Loucy (cell line): ENCODE measurements around the gene FOS.

Experiments
- H2AFZ ChIP-seq: fragments of 200-600 bp; sonication (generic); 2 replicates; pipeline ENCODE4 v1.6.0; 2016; ENCODE audit warnings: antibody characterized with exemption, mild to moderate bottlenecking, low read length, moderate library complexity
- H3F3A ChIP-seq: fragments of 200-600 bp; 2 replicates; pipeline ENCODE4 v1.6.0; 2016; ENCODE audit warnings: antibody characterized with exemption, low read depth, mild to moderate bottlenecking
- H3K27me3 ChIP-seq: fragments of 200-600 bp; sonication (generic); 2 replicates; pipeline ENCODE4 v1.6.1; 2014; ENCODE audit warnings: low read length, mild to moderate bottlenecking; ENCODE audit not compliant: insufficient read depth, poor library complexity, severe bottlenecking
- H3K36me3 ChIP-seq: fragments of 200-600 bp; sonication (generic); 2 replicates; pipeline ENCODE4 v1.6.1; 2016; ENCODE audit warnings: low read length; ENCODE audit not compliant: insufficient read depth
- H3K4me1 ChIP-seq: fragments of 200-600 bp; sonication (generic); 2 replicates; pipeline ENCODE4 v1.5.1; 2014; ENCODE audit warnings: low read length, mild to moderate bottlenecking; ENCODE audit not compliant: insufficient read depth, poor library complexity, severe bottlenecking
- H3K4me2 ChIP-seq: fragments of 200-600 bp; sonication (generic); 2 replicates; pipeline ENCODE4 v1.6.0; 2014; ENCODE audit warnings: antibody characterized with exemption, low read length, low read depth, mild to moderate bottlenecking; ENCODE audit not compliant: poor library complexity, severe bottlenecking
- H3K4me3 ChIP-seq: fragments of 200-600 bp; sonication (generic); 2 replicates; pipeline ENCODE4 v1.5.1; 2014; ENCODE audit warnings: low read length, mild to moderate bottlenecking, mixed read lengths; ENCODE audit not compliant: poor library complexity, severe bottlenecking
- H3K79me2 ChIP-seq: fragments of 200-600 bp; sonication (generic); 2 replicates; pipeline ENCODE4 v1.6.1; 2014; ENCODE audit warnings: low read length; ENCODE audit not compliant: insufficient read depth
- H3K9ac ChIP-seq: fragments of 200-600 bp; sonication (generic); 2 replicates; pipeline ENCODE4 v1.6.0; 2014; ENCODE audit warnings: mild to moderate bottlenecking, low read depth, low read length, moderate library complexity; ENCODE audit not compliant: poor library complexity, severe bottlenecking
- H3K9me2 ChIP-seq: fragments of 200-600 bp; sonication (generic); replicated peaks from 2 replicates; pipeline ENCODE4 v1.6.1; 2016; ENCODE audit warnings: low read depth, low read length, mixed read lengths
- H3K9me3 ChIP-seq: fragments of 200-600 bp; sonication (generic); 2 replicates; pipeline ENCODE4 v1.6.1; 2014; ENCODE audit warnings: mild to moderate bottlenecking, antibody characterized with exemption, low read length, low read depth; ENCODE audit not compliant: insufficient read depth
- H4K20me1 ChIP-seq: fragments of 200-600 bp; sonication (generic); 2 replicates; pipeline ENCODE4 v1.6.0; 2014; ENCODE audit warnings: antibody characterized with exemption, low read length, mild to moderate bottlenecking; ENCODE audit not compliant: insufficient read depth, poor library complexity, severe bottlenecking
- EZH2phosphoT487 ChIP-seq: fragments of 200-600 bp; IDR thresholded peaks from 2 replicates; pipeline ENCODE4 v1.6.1; 2018; ENCODE audit warnings: antibody characterized with exemption, mild to moderate bottlenecking, moderate library complexity, borderline replicate concordance
- TF ChIP-seq, protein P1 (sequence below): fragments of 200-600 bp; sonication (generic); conservative IDR thresholded peaks from 2 replicates; pipeline ENCODE4 v1.5.1; 2014; ENCODE audit warnings: mild to moderate bottlenecking, antibody characterized with exemption, low read length

FOS gene

GRCh38 chr14:75275598-75275997 is 3.0 kb upstream of the FOS start:
- Histone ChIP-seq H2AFZ (no peak overlapping the region), H3K9ac (no peak overlapping the region), H3K79me2 (no peaks in the 10 kb centered on the region), H3K4me1 (peaks cover 24% of the 10 kb centered on the region), H3K4me3 (no peak overlapping the region), H3F3A (no peaks in the 10 kb centered on the region), H3K27me3 (peaks cover 14% of the 10 kb centered on the region), H3K36me3 (no peaks in the 10 kb centered on the region), H3K9me2 (no peaks in the 10 kb centered on the region), H4K20me1 (peaks cover 5% of the 10 kb centered on the region), H3K9me3 (no peaks in the 10 kb centered on the region), H3K4me2 (no peak overlapping the region)
- TF ChIP-seq EZH2phosphoT487: no peak
- TF ChIP-seq, protein P1, sequence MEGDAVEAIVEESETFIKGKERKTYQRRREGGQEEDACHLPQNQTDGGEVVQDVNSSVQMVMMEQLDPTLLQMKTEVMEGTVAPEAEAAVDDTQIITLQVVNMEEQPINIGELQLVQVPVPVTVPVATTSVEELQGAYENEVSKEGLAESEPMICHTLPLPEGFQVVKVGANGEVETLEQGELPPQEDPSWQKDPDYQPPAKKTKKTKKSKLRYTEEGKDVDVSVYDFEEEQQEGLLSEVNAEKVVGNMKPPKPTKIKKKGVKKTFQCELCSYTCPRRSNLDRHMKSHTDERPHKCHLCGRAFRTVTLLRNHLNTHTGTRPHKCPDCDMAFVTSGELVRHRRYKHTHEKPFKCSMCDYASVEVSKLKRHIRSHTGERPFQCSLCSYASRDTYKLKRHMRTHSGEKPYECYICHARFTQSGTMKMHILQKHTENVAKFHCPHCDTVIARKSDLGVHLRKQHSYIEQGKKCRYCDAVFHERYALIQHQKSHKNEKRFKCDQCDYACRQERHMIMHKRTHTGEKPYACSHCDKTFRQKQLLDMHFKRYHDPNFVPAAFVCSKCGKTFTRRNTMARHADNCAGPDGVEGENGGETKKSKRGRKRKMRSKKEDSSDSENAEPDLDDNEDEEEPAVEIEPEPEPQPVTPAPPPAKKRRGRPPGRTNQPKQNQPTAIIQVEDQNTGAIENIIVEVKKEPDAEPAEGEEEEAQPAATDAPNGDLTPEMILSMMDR: no peak

DNA sequence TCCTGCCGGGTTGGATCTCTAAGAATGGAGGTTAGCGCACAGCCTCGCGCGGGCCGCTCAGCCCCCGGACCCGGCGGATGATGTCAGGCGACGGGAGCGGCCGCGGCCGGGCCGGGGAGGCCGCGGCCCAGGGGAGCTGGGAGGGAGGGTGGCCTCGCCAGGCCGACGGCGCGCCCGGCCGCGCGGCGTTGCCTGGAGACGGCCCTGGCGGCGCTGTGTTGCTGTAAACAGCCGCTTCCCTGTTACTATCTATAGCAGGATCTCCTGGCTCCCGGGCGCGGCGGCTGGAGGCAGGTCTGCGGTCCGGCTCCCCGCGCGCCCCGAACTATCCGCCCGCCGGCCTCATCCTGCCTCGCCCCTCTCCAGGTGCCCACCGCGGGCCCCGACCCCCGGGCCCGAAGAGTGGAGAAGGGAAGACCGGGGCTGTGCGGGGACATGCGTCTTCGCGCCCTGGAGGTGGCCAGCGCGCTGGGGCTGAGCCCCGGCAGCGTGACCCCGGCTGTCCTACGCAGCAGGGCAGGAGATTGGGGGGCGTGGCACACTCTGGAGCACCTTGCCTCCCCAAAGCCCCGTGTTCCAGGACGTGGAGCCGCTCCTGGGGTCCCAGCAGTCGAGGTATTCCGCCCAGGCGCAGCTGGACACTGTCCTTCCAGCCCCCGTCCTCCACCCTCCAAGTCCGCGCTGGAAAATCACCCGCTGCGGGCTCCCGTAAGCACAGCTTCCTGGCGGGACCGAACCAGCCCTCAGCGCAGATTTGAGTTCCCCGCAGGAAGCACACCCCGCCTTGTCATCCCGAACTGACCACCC is 1.4 kb upstream of the FOS start:
- Histone ChIP-seq H3K9me3 (no peaks in the 10 kb centered on the region), H3K27me3 (peaks cover 14% of the 10 kb centered on the region), H2AFZ (peak overlapping the region; percentile 52; the same call in 1 of the 2 replicates), H3K4me2 (peak overlapping the region; percentile 99), H3K4me1 (peaks cover 24% of the 10 kb centered on the region), H3K9me2 (no peaks in the 10 kb centered on the region), H3F3A (no peaks in the 10 kb centered on the region), H4K20me1 (peaks cover 5% of the 10 kb centered on the region), H3K36me3 (no peaks in the 10 kb centered on the region), H3K79me2 (no peaks in the 10 kb centered on the region), H3K4me3 (peak overlapping the region; percentile 71), H3K9ac (peak overlapping the region; percentile 63)
- TF ChIP-seq, protein P1: no peak
- TF ChIP-seq EZH2phosphoT487: no peak

GRCh38 chr14:75277815-75278421 is 710 bp upstream of the FOS start:
- Histone ChIP-seq H3K9ac (peak overlapping the region; percentile 63), H3K4me1 (peaks cover 24% of the 10 kb centered on the region), H3K4me3 (peak overlapping the region; percentile 71), H3F3A (no peaks in the 10 kb centered on the region), H3K36me3 (no peaks in the 10 kb centered on the region), H3K27me3 (peaks cover 14% of the 10 kb centered on the region), H3K79me2 (no peaks in the 10 kb centered on the region), H3K9me3 (no peaks in the 10 kb centered on the region), H3K9me2 (no peaks in the 10 kb centered on the region), H4K20me1 (peaks cover 5% of the 10 kb centered on the region), H2AFZ (peak overlapping the region; percentile 80; the same call in 1 of the 2 replicates), H3K4me2 (peak overlapping the region; percentile 99)
- no peak for TF ChIP-seq EZH2phosphoT487
- TF ChIP-seq, protein P1: no peak
